GM21529 (cell line): Measurements from ENCODE around the gene CARD8.
A peak's percentile ranks its signal among the peaks of the same experiment; 100 is the strongest.

Experiments used
- ATAC-seq: cut with Tn5 transposase; IDR thresholded peaks from one replicate; pipeline ENCODE4 v1.9.1; 2021; ENCODE audit not compliant: unreplicated experiment

The CARD8 gene

GRCh38 chr19:48218997-48219396 is 36.7 kb downstream of the CARD8 start:
- ATAC-seq, result no peak

GRCh38 chr19:48216933-48217332 is 38.8 kb downstream of the CARD8 start:
- no peak for ATAC-seq

- no peak for ATAC-seq
These were observed 41.8 kb downstream of the CARD8 start for GRCh38 chr19:48213959-48214358.

GRCh38 chr19:48210005-48210404 is 45.7 kb downstream of the CARD8 start:
- ATAC-seq, result no peak

- no peak for ATAC-seq
These were observed 49.2 kb downstream of the CARD8 start for GRCh38 chr19:48206397-48207093.

- ATAC-seq, result peak; percentile 94
These were observed 51.7 kb downstream of the CARD8 start for GRCh38 chr19:48203794-48204628.

GRCh38 chr19:48203222-48203793 is 52.4 kb downstream of the CARD8 start:
- no peak for ATAC-seq

GRCh38 chr19:48196933-48197665 is 58.6 kb downstream of the CARD8 start:
- no peak for ATAC-seq

GRCh38 chr19:48196321-48196763 is 59.4 kb downstream of the CARD8 start:
- no peak for ATAC-seq

- ATAC-seq, result no peak
These were observed 60.6 kb downstream of the CARD8 start for GRCh38 chr19:48194844-48195830.

- no peak for ATAC-seq
These were observed 61.5 kb downstream of the CARD8 start for GRCh38 chr19:48194041-48194843.

GRCh38 chr19:48192750-48193149 is 63.0 kb downstream of the CARD8 start:
- no peak for ATAC-seq

- ATAC-seq, result no peak
These were observed 64.8 kb downstream of the CARD8 start for GRCh38 chr19:48190885-48191284.

- no peak for ATAC-seq
These were observed 65.3 kb downstream of the CARD8 start for GRCh38 chr19:48190288-48190884.

- ATAC-seq, result peak; percentile 49
These were observed 69.1 kb downstream of the CARD8 start for GRCh38 chr19:48186541-48186991.

GRCh38 chr19:48186015-48186414 is 69.7 kb downstream of the CARD8 start:
- peak; percentile 30 for ATAC-seq

GRCh38 chr19:48183356-48183755 is 72.4 kb downstream of the CARD8 start:
- no peak for ATAC-seq

- no peak for ATAC-seq
These were observed 73.3 kb downstream of the CARD8 start for GRCh38 chr19:48182434-48182833.

GRCh38 chr19:48181505-48181904 is 74.2 kb downstream of the CARD8 start:
- no peak for ATAC-seq
